ENCODE data around the gene INSYN1. TPM values are rescaled to one million over a fixed set of nuclear protein-coding genes. Genes with fewer than 3 reads are reported as not detected.

Gene INSYN1
- total RNA-seq, 2 donors from 2014 or later: 17.3 to 26.0 TPM

DNA sequence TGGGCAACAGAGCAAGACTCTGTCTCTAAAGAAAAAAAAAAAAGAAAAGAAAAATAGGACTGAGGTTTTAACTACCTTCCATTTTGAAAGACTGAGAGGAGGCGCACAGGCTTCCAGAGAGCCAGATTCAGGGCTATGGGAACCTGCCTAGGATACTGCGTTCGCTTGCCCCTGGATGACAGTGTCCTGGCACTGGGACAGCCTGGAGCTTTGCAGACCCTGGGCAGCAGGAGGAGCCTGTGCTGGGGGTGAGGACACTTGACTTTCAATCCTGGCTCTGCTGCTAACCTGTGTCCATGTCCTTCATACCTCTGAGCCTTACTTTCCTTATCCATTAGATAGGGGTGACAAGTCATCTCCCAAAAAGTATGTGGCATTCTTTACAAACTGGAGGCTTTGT lies 37.7 kb downstream of the INSYN1 start:
- no peak overlapping the region for H3K27ac ChIP-seq
- 69% methylated on average over 3 of the region's 3 CpGs for WGBS
- intact Hi-C loops (cut with DNase I): no loop called here
- no peaks in the 10 kb centered on the region for H3K9me3 ChIP-seq
- TF ChIP-seq POLR2AphosphoS5 (IDR thresholded peaks at IDR 0.05) (no peak), POLR2A (IDR thresholded peaks at IDR 0.05) (no peak), CTCF (IDR thresholded peaks at IDR 0.05) (no peak)
- no peak for DNase-seq (ENCODE audit: low spot score)
- H3K4me1 ChIP-seq (replicated peaks): no peaks in the 10 kb centered on the region
- no peaks in the 10 kb centered on the region for H3K36me3 ChIP-seq
- no peaks in the 10 kb centered on the region for H3K27me3 ChIP-seq (replicated peaks; ENCODE audit: insufficient read depth)
- H3K4me3 ChIP-seq: no peak overlapping the region

- TF ChIP-seq POLR2AphosphoS5 (IDR thresholded peaks at IDR 0.05): no peak
- TF ChIP-seq CTCF (IDR thresholded peaks at IDR 0.05): no peak
- TF ChIP-seq POLR2A (IDR thresholded peaks at IDR 0.05): no peak
- no peak for DNase-seq (ENCODE audit: low spot score)
- intact Hi-C loops (cut with DNase I): no loop called here
These were observed 38.4 kb downstream of the INSYN1 start for GRCh38 chr15:73714695-73715301.

DNA sequence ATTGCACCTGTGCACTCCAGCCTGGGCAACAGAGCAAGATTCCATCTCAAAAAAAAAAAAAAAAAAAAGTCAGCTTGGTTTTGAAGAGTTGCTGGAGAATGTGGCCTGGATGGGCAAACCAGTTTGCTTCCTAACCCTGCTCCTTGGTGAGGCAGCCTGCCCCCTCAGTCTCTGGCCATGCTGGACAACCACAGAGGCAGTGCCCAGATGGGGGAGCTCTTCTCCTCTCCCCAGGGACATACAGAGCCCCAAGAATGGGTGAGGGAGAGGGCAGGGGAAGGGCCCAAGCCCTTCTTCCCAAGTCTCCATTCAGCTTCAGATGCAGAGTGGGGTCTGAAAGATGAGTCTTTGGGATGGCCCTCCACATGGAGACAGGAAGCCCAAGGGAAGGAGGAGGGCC lies 41.0 kb downstream of the INSYN1 start:
- no peaks in the 10 kb centered on the region for H3K27me3 ChIP-seq (replicated peaks; ENCODE audit: insufficient read depth)
- H3K4me1 ChIP-seq (replicated peaks): no peaks in the 10 kb centered on the region
- intact Hi-C loops (cut with DNase I): no loop called here
- peaks cover 0 to 9% of the 10 kb centered on the region in 2 donors for H3K36me3 ChIP-seq
- no peaks in the 10 kb centered on the region for H3K9me3 ChIP-seq
- no peak overlapping the region for H3K27ac ChIP-seq
- no peak for TF ChIP-seq POLR2AphosphoS5 (IDR thresholded peaks at IDR 0.05)
- TF ChIP-seq POLR2A (IDR thresholded peaks at IDR 0.05): no peak
- no peak for TF ChIP-seq CTCF (IDR thresholded peaks at IDR 0.05)
- H3K4me3 ChIP-seq: no peak overlapping the region
- DNase-seq (ENCODE audit: low spot score): no peak

More at GRCh38 chr15:73714695-73715301, 38.4 kb downstream of the INSYN1 start:
- no peaks in the 10 kb centered on the region for H3K27me3 ChIP-seq (replicated peaks; ENCODE audit: insufficient read depth)
- H3K9me3 ChIP-seq: no peaks in the 10 kb centered on the region
- no peak overlapping the region for H3K27ac ChIP-seq
- 89% methylated on average over 5 of the region's 5 CpGs for WGBS
- H3K36me3 ChIP-seq: no peaks in the 10 kb centered on the region
- H3K4me3 ChIP-seq: no peak overlapping the region
- H3K4me1 ChIP-seq (replicated peaks): no peaks in the 10 kb centered on the region

- Histone ChIP-seq H3K27me3 (replicated peaks; ENCODE audit: insufficient read depth) (no peaks in the 10 kb centered on the region), H3K27ac (no peak overlapping the region), H3K36me3 (peaks cover 0 to 9% of the 10 kb centered on the region in 2 donors), H3K4me1 (replicated peaks) (no peaks in the 10 kb centered on the region), H3K4me3 (no peak overlapping the region), H3K9me3 (no peaks in the 10 kb centered on the region)
- intact Hi-C loops (cut with DNase I): no loop called here
- TF ChIP-seq POLR2A (IDR thresholded peaks at IDR 0.05) (no peak), POLR2AphosphoS5 (IDR thresholded peaks at IDR 0.05) (no peak)
- WGBS: 95% methylated on average over 4 of the region's 4 CpGs
- DNase-seq (ENCODE audit: low spot score): no peak
These were observed 41.6 kb downstream of the INSYN1 start for GRCh38 chr15:73711526-73711925.

DNA sequence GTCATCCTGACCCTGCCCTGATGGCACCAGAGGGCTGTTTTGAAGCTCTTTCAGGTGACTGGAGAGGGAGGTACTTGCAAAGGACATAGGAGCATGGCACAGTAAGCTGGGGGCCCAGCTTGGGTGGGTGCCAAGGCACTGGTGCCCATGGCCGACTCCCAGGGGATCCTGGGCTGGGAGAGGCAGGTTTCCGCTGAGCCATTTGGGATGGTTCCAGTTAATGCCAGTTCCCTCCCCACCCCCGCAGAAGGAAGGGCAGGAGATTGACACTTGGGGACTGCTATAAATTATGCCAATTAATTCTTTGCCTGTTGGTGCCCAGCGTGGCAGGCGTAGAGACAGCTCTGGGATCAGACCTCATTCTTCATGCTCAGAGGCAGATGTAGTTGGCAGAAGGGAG lies 42.8 kb downstream of the INSYN1 start:
- Histone ChIP-seq H3K36me3 (peaks cover 0 to 9% of the 10 kb centered on the region in 2 donors), H3K4me1 (replicated peaks) (no peaks in the 10 kb centered on the region), H3K27me3 (replicated peaks; ENCODE audit: insufficient read depth) (no peaks in the 10 kb centered on the region), H3K9me3 (no peaks in the 10 kb centered on the region), H3K4me3 (no peak overlapping the region), H3K27ac (no peak overlapping the region)
- no peak for DNase-seq (ENCODE audit: low spot score)
- TF ChIP-seq POLR2A (IDR thresholded peaks at IDR 0.05): no peak
- TF ChIP-seq POLR2AphosphoS5 (IDR thresholded peaks at IDR 0.05): no peak
- no peak for TF ChIP-seq CTCF (IDR thresholded peaks at IDR 0.05)
- 65% methylated on average over 5 of the region's 5 CpGs for WGBS
- intact Hi-C loops (cut with DNase I): no loop called here

All from prostate gland (tissue), 2 donors.